RWPE2 (cell line): ENCODE measurements around the gene HECTD4.
"Not testable (repeated sequence)": the region's sequence is repeated elsewhere in the genome, so short reads cannot be mapped to it uniquely, and the experiment has no call there.

Experiments used
- ATAC-seq: fragments of 200-7000 bp; cut with Tn5 transposase; 3 replicates; pipeline ENCODE4 v1.9.1; 2021; ENCODE audit warnings: low read depth
- DNase-seq: peaks from one replicate; pipeline ENCODE4 v3.0.0-alpha.2; 2020; ENCODE audit warnings: low spot score
- H3K27ac ChIP-seq: fragments of 450-650 bp; 2 replicates; pipeline ENCODE4 v1.5.1; 2017; ENCODE audit warnings: mild to moderate bottlenecking; ENCODE audit not compliant: poor library complexity, severe bottlenecking
- H3K27me3 ChIP-seq: fragments of 250-450 bp; sonication (Bioruptor Pico); 2 replicates; pipeline ENCODE4 v1.5.1; 2021; ENCODE audit warnings: mild to moderate bottlenecking, moderate library complexity; ENCODE audit not compliant: insufficient read depth, poor library complexity, severe bottlenecking
- H3K36me3 ChIP-seq: fragments of 250-450 bp; sonication (Bioruptor Pico); 2 replicates; pipeline ENCODE4 v1.5.1; 2020; ENCODE audit warnings: low read depth, mild to moderate bottlenecking, moderate library complexity
- H3K4me1 ChIP-seq: fragments of 250-450 bp; sonication (Bioruptor Pico); 2 replicates; pipeline ENCODE4 v1.5.1; 2021; ENCODE audit warnings: mild to moderate bottlenecking, moderate library complexity; ENCODE audit not compliant: insufficient read depth, poor library complexity, severe bottlenecking
- H3K4me3 ChIP-seq: fragments of 250-450 bp; sonication (Bioruptor Pico); 2 replicates; pipeline ENCODE4 v1.5.1; 2021; ENCODE audit warnings: mild to moderate bottlenecking, moderate library complexity; ENCODE audit not compliant: severe bottlenecking
- H3K9me3 ChIP-seq: fragments of 250-450 bp; sonication (Bioruptor Pico); 2 replicates; pipeline ENCODE4 v1.5.1; 2021; ENCODE audit warnings: mild to moderate bottlenecking, moderate library complexity; ENCODE audit not compliant: severe bottlenecking
- CTCF ChIP-seq: fragments of 450-650 bp; IDR thresholded peaks from one replicate; pipeline ENCODE4 v1.5.1; 2017; ENCODE audit warnings: mild to moderate bottlenecking, moderate library complexity; ENCODE audit not compliant: poor library complexity, severe bottlenecking

HECTD4 gene

GRCh38 chr12:112266473-112266872 lies 115.8 kb downstream of the HECTD4 start:
- Histone ChIP-seq H3K4me1 (peaks cover 7% of the 10 kb centered on the region), H3K36me3 (peaks cover 46% of the 10 kb centered on the region), H3K9me3 (no peaks in the 10 kb centered on the region), H3K4me3 (no peak overlapping the region), H3K27ac (no peak overlapping the region), H3K27me3 (no peaks in the 10 kb centered on the region)
- ATAC-seq = no peak
- DNase-seq = no peak
- TF ChIP-seq CTCF = no peak

- peak; percentile 56; the same call in 2 of the 3 replicates for ATAC-seq
- Histone ChIP-seq H3K27me3 (no peaks in the 10 kb centered on the region), H3K4me1 (no peaks in the 10 kb centered on the region), H3K27ac (no peak overlapping the region), H3K9me3 (no peaks in the 10 kb centered on the region), H3K4me3 (no peak overlapping the region), H3K36me3 (peaks cover 38% of the 10 kb centered on the region)
- DNase-seq = no peak
- peak; percentile 24 for TF ChIP-seq CTCF
Observed at GRCh38 chr12:112261559-112261958, 120.7 kb downstream of the HECTD4 start.

- DNase-seq (no peak), ATAC-seq (no peak)
- Histone ChIP-seq H3K4me1 (no peaks in the 10 kb centered on the region), H3K27me3 (no peaks in the 10 kb centered on the region), H3K27ac (no peak overlapping the region), H3K4me3 (no peak overlapping the region), H3K9me3 (no peaks in the 10 kb centered on the region), H3K36me3 (peaks cover 39% of the 10 kb centered on the region)
- TF ChIP-seq CTCF = no peak
Observed at GRCh38 chr12:112258926-112259325, 123.3 kb downstream of the HECTD4 start.

- no peak for DNase-seq
- H3K36me3 ChIP-seq = peaks cover 42% of the 10 kb centered on the region
- no peak for TF ChIP-seq CTCF
- no peak for ATAC-seq
- H3K27ac ChIP-seq = no peak overlapping the region
- H3K9me3 ChIP-seq = no peaks in the 10 kb centered on the region
- H3K4me3 ChIP-seq = no peak overlapping the region
- no peaks in the 10 kb centered on the region for H3K4me1 ChIP-seq
- no peaks in the 10 kb centered on the region for H3K27me3 ChIP-seq
Observed at GRCh38 chr12:112256780-112257179, 125.5 kb downstream of the HECTD4 start.

GRCh38 chr12:112252184-112252583 lies 130.0 kb downstream of the HECTD4 start:
- H3K27me3 ChIP-seq = no peaks in the 10 kb centered on the region
- no peak overlapping the region for H3K27ac ChIP-seq
- H3K36me3 ChIP-seq = peaks cover 49% of the 10 kb centered on the region
- H3K9me3 ChIP-seq = no peaks in the 10 kb centered on the region
- DNase-seq (no peak), ATAC-seq (peak; percentile 44; the same call in 2 of the 3 replicates)
- TF ChIP-seq CTCF = no peak
- H3K4me1 ChIP-seq = no peaks in the 10 kb centered on the region
- H3K4me3 ChIP-seq = no peak overlapping the region

GRCh38 chr12:112244902-112245301 lies 137.3 kb downstream of the HECTD4 start:
- not testable (repeated sequence) for DNase-seq, H3K4me3 ChIP-seq, H3K27me3 ChIP-seq, H3K4me1 ChIP-seq, H3K9me3 ChIP-seq, ATAC-seq, H3K27ac ChIP-seq
- peaks cover 60% of the 10 kb centered on the region for H3K36me3 ChIP-seq
